Colonic mucosa (tissue), 4 donors: Measurements from ENCODE around the gene OTULINL. TPM values are rescaled to one million over a fixed set of nuclear protein-coding genes. Genes with fewer than 3 reads are reported as not detected.

ENCODE experiments used
- DNase-seq: peaks from one replicate; pipeline ENCODE4 v3.0.0-alpha.2; 2020
- H3K27ac ChIP-seq: fragments of 200-600 bp; one replicate; pipeline ENCODE4 v1.8.0; 2021
- H3K27me3 ChIP-seq: fragments of 200-600 bp; one replicate; pipeline ENCODE4 v1.8.0; 2021
- H3K36me3 ChIP-seq: fragments of 200-600 bp; one replicate; pipeline ENCODE4 v1.8.0; 2021
- H3K4me1 ChIP-seq: fragments of 200-600 bp; one replicate; pipeline ENCODE4 v1.8.0; 2021; ENCODE audit warnings: mild to moderate bottlenecking
- H3K4me3 ChIP-seq: fragments of 200-600 bp; one replicate; pipeline ENCODE4 v1.8.0; 2021
- H3K9ac ChIP-seq, 2 donors: one replicate each; pipeline ENCODE4 v1.7.0; 2013; ENCODE audit warnings: control low read depth in 2 of 2, low read depth in 2 of 2, low read length in 2 of 2
- H3K9me3 ChIP-seq: fragments of 200-600 bp; one replicate; pipeline ENCODE4 v1.8.0; 2021
- CTCF ChIP-seq: fragments of 200-600 bp; IDR thresholded peaks from one replicate; pipeline ENCODE4 v1.8.0; 2022; ENCODE audit warnings: antibody characterized with exemption, mild to moderate bottlenecking
- intact Hi-C: fragments of 100-400 bp; cut with DNase I; formaldehyde crosslinking; loops from one replicate; pipeline ENCODE4 v1.14.1; 2022
- total RNA-seq, 2 donors: library from RNA; stranded (reverse); fragmentation: NEBNext Ultra II Directional in 1 of 2; extraction: Animal tissue kit (Norgen Biotek cat#: 25700) in 1 of 2; gene quantifications; one replicate each; pipeline ENCODE4 v1.2.1, GENCODE V29; 2021
- donor health status: healthy.
- donor health status: DM: no; HTN: no; CAD: no.
- donor health status: DM: no; HTN: no; CAD: no.

OTULINL gene
- total RNA-seq, 2 donors from 2014 or later, result 58.5 to 60.1 TPM

GRCh38 chr5:14594378-14595074, 12.9 kb downstream of the OTULINL start:
- Histone ChIP-seq H3K36me3 (no peaks in the 10 kb centered on the region), H3K27ac (peak overlapping the region; percentile 30), H3K4me1 (peaks cover 11% of the 10 kb centered on the region), H3K9ac (peak overlapping the region; percentile 16 to 36), H3K4me3 (no peak overlapping the region), H3K9me3 (no peaks in the 10 kb centered on the region), H3K27me3 (no peaks in the 10 kb centered on the region)
- intact Hi-C loops, result no loop called here
- no peak for DNase-seq
- no peak for TF ChIP-seq CTCF

GRCh38 chr5:14595189-14595588, 13.6 kb downstream of the OTULINL start:
- no peak for TF ChIP-seq CTCF
- intact Hi-C loops, result no loop called here
- peak overlapping the region; percentile 30 for H3K27ac ChIP-seq
- DNase-seq, result no peak
- no peak overlapping the region for H3K4me3 ChIP-seq
- H3K9me3 ChIP-seq, result no peaks in the 10 kb centered on the region
- no peaks in the 10 kb centered on the region for H3K27me3 ChIP-seq
- no peaks in the 10 kb centered on the region for H3K36me3 ChIP-seq
- H3K4me1 ChIP-seq, result peaks cover 11% of the 10 kb centered on the region
- peak overlapping the region; percentile 16 to 36 for H3K9ac ChIP-seq

GRCh38 chr5:14595891-14596290, 14.3 kb downstream of the OTULINL start:
- no peak for DNase-seq
- Histone ChIP-seq H3K27me3 (no peaks in the 10 kb centered on the region), H3K9ac (no peak overlapping the region), H3K4me1 (peaks cover 10% of the 10 kb centered on the region), H3K4me3 (no peak overlapping the region), H3K36me3 (no peaks in the 10 kb centered on the region), H3K27ac (peak overlapping the region; percentile 5), H3K9me3 (no peaks in the 10 kb centered on the region)
- no peak for TF ChIP-seq CTCF
- intact Hi-C loops, result no loop called here

GRCh38 chr5:14597080-14597479, 15.5 kb downstream of the OTULINL start:
- Histone ChIP-seq H3K27ac (no peak overlapping the region), H3K9me3 (no peaks in the 10 kb centered on the region), H3K27me3 (no peaks in the 10 kb centered on the region), H3K36me3 (no peaks in the 10 kb centered on the region), H3K4me3 (no peak overlapping the region), H3K4me1 (peaks cover 6% of the 10 kb centered on the region), H3K9ac (no peak overlapping the region)
- intact Hi-C loops, result no loop called here
- DNase-seq, result no peak
- no peak for TF ChIP-seq CTCF

- H3K4me3 ChIP-seq, result no peak overlapping the region
- H3K4me1 ChIP-seq, result no peaks in the 10 kb centered on the region
- H3K9me3 ChIP-seq, result no peaks in the 10 kb centered on the region
- no peak overlapping the region for H3K27ac ChIP-seq
- no peaks in the 10 kb centered on the region for H3K27me3 ChIP-seq
- no peak overlapping the region for H3K9ac ChIP-seq
- intact Hi-C loops, result no loop called here
- no peaks in the 10 kb centered on the region for H3K36me3 ChIP-seq
- TF ChIP-seq CTCF, result no peak
- DNase-seq, result no peak
Observed at GRCh38 chr5:14598225-14598624, 16.6 kb downstream of the OTULINL start.
